Activated naive CD4-positive, alpha-beta T cell treated with anti-CD3 and anti-CD28 coated beads, Interleukin-2, amount 50 U/mL, for 72 hours (primary cell): Measurements from ENCODE around the gene COL25A1. TPM values are rescaled to one million over a fixed set of nuclear protein-coding genes. Genes with fewer than 3 reads are reported as not detected.
"Not testable (repeated sequence)": the region's sequence is repeated elsewhere in the genome, so short reads cannot be mapped to it uniquely, and the experiment has no call there.

ENCODE experiments used
- ATAC-seq, 2 donors: fragments of 150-1000 bp; cut with Tn5 transposase; 2 replicates each; pipeline ENCODE4 v1.10.0; 2021; ENCODE audit warnings: mild to moderate bottlenecking in 2 of 2, moderate library complexity in 2 of 2
- DNase-seq, 2 donors: peaks; one replicate each; pipeline ENCODE4 v3.0.0; 2021 to 2022; ENCODE audit warnings: low spot score in 2 of 2
- H3K27ac Mint-ChIP-seq, 2 donors: one replicate each; pipeline ENCODE4 v1.8.0; 2022; ENCODE audit warnings: mild to moderate bottlenecking in 2 of 2, mixed read lengths in 2 of 2
- H3K36me3 Mint-ChIP-seq, 2 donors: one replicate each; pipeline ENCODE4 v1.8.0; 2022; ENCODE audit warnings: mixed read lengths in 2 of 2
- H3K9me3 Mint-ChIP-seq, 2 donors: one replicate each; pipeline ENCODE4 v1.8.0; 2022; ENCODE audit warnings: mixed read lengths in 2 of 2
- total RNA-seq, 2 donors: library from RNA; stranded (reverse); gene quantifications; one replicate each; pipeline ENCODE4 v1.2.3, GENCODE V29; 2022

Gene COL25A1
- total RNA-seq, 2 donors from 2014 or later, result not detected

DNA sequence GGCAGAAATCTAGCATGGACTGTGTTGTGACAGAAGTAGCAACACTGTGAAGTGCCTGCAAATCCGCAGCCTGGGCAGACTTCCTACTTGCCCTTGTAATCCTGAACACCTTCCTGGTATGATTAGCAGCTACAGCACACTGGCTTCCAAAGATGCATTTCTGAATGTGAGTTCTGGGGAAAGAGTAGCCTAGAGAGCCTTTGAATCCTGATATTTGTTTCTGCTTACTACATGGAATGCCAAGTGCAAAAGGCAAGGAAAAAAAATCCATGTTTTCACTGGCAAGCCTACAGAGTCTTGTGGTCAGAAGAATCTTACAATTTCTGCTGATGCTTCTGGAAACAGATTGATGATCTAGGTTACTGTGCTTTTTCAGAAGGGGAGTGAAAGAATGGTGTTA, 223.7 kb downstream of the COL25A1 start:
- H3K36me3 Mint-ChIP-seq, result no peaks in the 10 kb centered on the region
- no peaks in the 10 kb centered on the region for H3K9me3 Mint-ChIP-seq
- ATAC-seq (no peak), DNase-seq (no peak)
- no peak overlapping the region for H3K27ac Mint-ChIP-seq

DNA sequence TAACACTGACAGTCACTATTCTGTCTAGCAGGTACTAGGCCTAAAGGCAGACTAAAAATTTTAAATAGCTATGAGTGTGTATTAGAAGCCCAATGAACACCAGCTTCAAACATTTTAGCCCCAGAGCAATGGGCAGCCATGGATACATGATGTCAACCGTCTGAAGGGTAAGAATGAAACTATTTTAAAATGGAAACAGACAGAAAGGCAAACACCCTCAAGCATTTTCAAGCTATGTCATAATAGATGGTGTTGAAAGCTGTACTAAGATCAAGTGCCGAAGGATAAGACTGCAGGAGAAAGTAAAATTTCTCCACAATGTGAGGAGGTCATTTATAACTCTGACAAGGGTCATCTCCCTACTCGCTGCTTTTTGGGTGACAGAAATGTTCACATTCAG, 225.0 kb downstream of the COL25A1 start:
- ATAC-seq, result no peak
- DNase-seq, result no peak
- H3K36me3 Mint-ChIP-seq, result no peaks in the 10 kb centered on the region
- no peaks in the 10 kb centered on the region for H3K9me3 Mint-ChIP-seq
- H3K27ac Mint-ChIP-seq, result no peak overlapping the region

- not testable (repeated sequence) for DNase-seq, H3K27ac Mint-ChIP-seq, ATAC-seq, H3K36me3 Mint-ChIP-seq, H3K9me3 Mint-ChIP-seq
Observed at GRCh38 chr4:109076709-109077108, 225.7 kb downstream of the COL25A1 start.

GRCh38 chr4:109075621-109076020, 226.8 kb downstream of the COL25A1 start:
- Mint-ChIP-seq H3K36me3 (no peaks in the 10 kb centered on the region), H3K9me3 (no peaks in the 10 kb centered on the region), H3K27ac (no peak overlapping the region)
- DNase-seq (no peak), ATAC-seq (no peak)

- Mint-ChIP-seq H3K36me3 (no peaks in the 10 kb centered on the region), H3K27ac (no peak overlapping the region), H3K9me3 (no peaks in the 10 kb centered on the region)
- peak in 1 of 2 donors; percentile 30 for ATAC-seq
- DNase-seq, result no peak
Observed at GRCh38 chr4:109072595-109072994, 229.9 kb downstream of the COL25A1 start.

DNA sequence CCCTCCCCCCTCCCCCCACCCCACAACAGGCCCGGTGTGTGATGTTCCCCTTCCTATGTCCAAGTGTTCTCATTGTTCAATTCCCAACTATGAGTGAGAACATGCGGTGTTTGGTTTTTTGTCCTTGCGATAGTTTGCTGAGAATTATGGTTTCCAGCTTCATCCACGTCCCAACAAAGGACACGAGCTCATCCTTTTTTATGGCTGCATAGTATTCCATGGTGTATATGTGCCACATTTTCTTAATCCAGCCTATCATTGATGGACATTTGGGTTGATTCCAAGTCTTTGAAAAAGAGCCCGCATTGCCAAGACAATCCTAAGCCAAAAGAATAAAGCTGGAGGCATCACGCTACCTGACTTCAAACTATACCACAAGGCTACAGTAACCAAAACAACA, 231.8 kb downstream of the COL25A1 start:
- not testable (repeated sequence) for H3K27ac Mint-ChIP-seq, H3K9me3 Mint-ChIP-seq, ATAC-seq, DNase-seq, H3K36me3 Mint-ChIP-seq

GRCh38 chr4:109067508-109068235, 234.8 kb downstream of the COL25A1 start:
- ATAC-seq (no peak), DNase-seq (no peak)
- Mint-ChIP-seq H3K36me3 (no peaks in the 10 kb centered on the region), H3K27ac (no peak overlapping the region), H3K9me3 (no peaks in the 10 kb centered on the region)

GRCh38 chr4:109065006-109065405, 237.5 kb downstream of the COL25A1 start:
- DNase-seq, result no peak
- Mint-ChIP-seq H3K9me3 (no peaks in the 10 kb centered on the region), H3K27ac (no peak overlapping the region), H3K36me3 (no peaks in the 10 kb centered on the region)
- no peak for ATAC-seq

- H3K36me3 Mint-ChIP-seq, result no peaks in the 10 kb centered on the region
Observed at GRCh38 chr4:109053257-109053656, 249.2 kb downstream of the COL25A1 start.

GRCh38 chr4:109052821-109053220, 249.6 kb downstream of the COL25A1 start:
- Mint-ChIP-seq H3K27ac (no peak overlapping the region), H3K9me3 (no peaks in the 10 kb centered on the region), H3K36me3 (no peaks in the 10 kb centered on the region)
- no peak for DNase-seq
- no peak for ATAC-seq

More at GRCh38 chr4:109053257-109053656, 249.2 kb downstream of the COL25A1 start:
- Mint-ChIP-seq H3K9me3 (no peaks in the 10 kb centered on the region), H3K27ac (no peak overlapping the region)
- DNase-seq (no peak), ATAC-seq (no peak)

GRCh38 chr4:109051054-109051453, 251.4 kb downstream of the COL25A1 start:
- Mint-ChIP-seq H3K27ac (no peak overlapping the region), H3K36me3 (no peaks in the 10 kb centered on the region)

DNA sequence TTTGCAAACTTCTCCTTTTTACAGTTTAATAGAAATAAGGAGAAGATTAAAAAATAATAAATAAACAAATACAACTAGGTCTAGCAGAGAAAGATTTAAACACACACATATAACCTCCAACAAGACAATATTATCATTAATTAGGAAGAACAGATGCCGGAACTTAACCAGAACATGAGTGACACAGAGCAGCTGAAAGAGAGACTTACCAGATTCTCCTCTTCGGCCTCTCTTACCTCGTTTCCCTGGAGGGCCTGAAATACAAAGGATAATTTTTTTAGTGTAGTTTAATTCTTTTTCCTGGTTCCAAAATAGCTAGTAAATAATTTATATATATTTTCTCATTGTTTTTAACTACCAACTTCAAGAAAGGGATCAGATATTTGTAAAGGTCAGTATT, 252.5 kb downstream of the COL25A1 start:
- Mint-ChIP-seq H3K9me3 (no peaks in the 10 kb centered on the region), H3K27ac (no peak overlapping the region), H3K36me3 (no peaks in the 10 kb centered on the region)
- no peak for ATAC-seq
- DNase-seq, result no peak

More at GRCh38 chr4:109051054-109051453, 251.4 kb downstream of the COL25A1 start:
- ATAC-seq, result no peak
- DNase-seq, result no peak
- no peaks in the 10 kb centered on the region for H3K9me3 Mint-ChIP-seq

GRCh38 chr4:109046471-109047201, 255.8 kb downstream of the COL25A1 start:
- H3K27ac Mint-ChIP-seq, result no peak overlapping the region
- no peak for DNase-seq

DNA sequence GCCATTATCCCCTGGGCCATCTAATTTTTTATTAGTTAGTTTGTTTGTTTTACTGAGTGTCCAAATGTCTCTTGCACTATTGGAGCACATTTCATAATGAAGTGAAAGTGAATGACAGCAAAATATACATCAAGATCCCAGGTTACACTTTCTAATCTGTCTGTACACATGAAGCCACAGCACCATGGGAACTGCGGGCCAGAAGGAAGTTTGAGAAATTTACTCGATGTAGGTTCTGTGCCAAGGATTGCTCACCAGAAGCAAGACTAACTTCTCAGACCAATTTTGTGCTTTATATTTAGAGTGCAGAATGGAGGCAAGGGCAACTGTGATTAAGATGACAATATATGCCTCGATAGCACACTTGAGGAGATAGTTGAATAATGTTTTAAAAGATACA, 258.0 kb downstream of the COL25A1 start:
- ATAC-seq (no peak), DNase-seq (no peak)
- Mint-ChIP-seq H3K9me3 (no peaks in the 10 kb centered on the region), H3K36me3 (no peaks in the 10 kb centered on the region), H3K27ac (no peak overlapping the region)

More at GRCh38 chr4:109046471-109047201, 255.8 kb downstream of the COL25A1 start:
- Mint-ChIP-seq H3K9me3 (no peaks in the 10 kb centered on the region), H3K36me3 (no peaks in the 10 kb centered on the region)
- ATAC-seq, result no peak

- Mint-ChIP-seq H3K9me3 (no peaks in the 10 kb centered on the region), H3K27ac (no peak overlapping the region), H3K36me3 (no peaks in the 10 kb centered on the region)
- ATAC-seq, result no peak
- no peak for DNase-seq
Observed at GRCh38 chr4:109043286-109043685, 259.2 kb downstream of the COL25A1 start.

GRCh38 chr4:109041463-109042360, 260.7 kb downstream of the COL25A1 start:
- no peak for DNase-seq
- Mint-ChIP-seq H3K27ac (no peak overlapping the region), H3K9me3 (no peaks in the 10 kb centered on the region), H3K36me3 (no peaks in the 10 kb centered on the region)
- ATAC-seq, result no peak

GRCh38 chr4:109040441-109040840, 262.0 kb downstream of the COL25A1 start:
- H3K36me3 Mint-ChIP-seq, result no peaks in the 10 kb centered on the region
- DNase-seq (no peak), ATAC-seq (no peak)
- H3K27ac Mint-ChIP-seq, result no peak overlapping the region
- H3K9me3 Mint-ChIP-seq, result no peaks in the 10 kb centered on the region
